Body of pancreas (tissue), 4 donors: ENCODE measurements around the gene FAM200C. TPM values are rescaled to one million over a fixed set of nuclear protein-coding genes. Genes with fewer than 3 reads are reported as not detected.
A peak's percentile ranks its signal among the peaks of the same experiment; 100 is the strongest.

ENCODE experiments used
- ATAC-seq: fragments of 150-250 bp; one replicate; pipeline ENCODE4 v1.9.1; 2016
- DNase-seq, 4 donors: peaks; one replicate each; pipeline ENCODE4 v3.0.0-alpha.2; 2019
- H3K27ac ChIP-seq, 4 donors: fragments of 200-600 bp; sonication (generic); 1 replicate in 3 of 4; 2 replicates in 1 of 4; pipeline versions ENCODE4 v1.5.1 to v1.6.1; 2016 to 2019; ENCODE audit warnings: mild to moderate bottlenecking in 1 of 4, mixed read lengths in 1 of 4, moderate library complexity in 1 of 4
- H3K27me3 ChIP-seq, 2 donors: fragments of 200-600 bp; sonication (generic); one replicate each; pipeline ENCODE4 v1.6.0; 2016; ENCODE audit warnings: mild to moderate bottlenecking in 1 of 2
- H3K36me3 ChIP-seq, 2 donors: fragments of 200-600 bp; sonication (generic); replicated peaks in 1 of 2; 2 replicates each; pipeline ENCODE4 v1.5.1; 2016; ENCODE audit warnings: low read depth in 2 of 2; ENCODE audit not compliant: insufficient read depth in 1 of 2
- H3K4me1 ChIP-seq: fragments of 200-600 bp; sonication (generic); one replicate; pipeline ENCODE4 v1.6.0; 2016
- H3K4me3 ChIP-seq, 2 donors: fragments of 200-600 bp; sonication (generic); 1 replicate in 1 of 2; 2 replicates in 1 of 2; pipeline ENCODE4 v1.5.1; 2016 to 2019
- H3K9me3 ChIP-seq, 3 donors: fragments of 200-600 bp; sonication (generic); 1 replicate in 2 of 3; 2 replicates in 1 of 3; pipeline ENCODE4 v1.5.1; 2016
- CTCF ChIP-seq, 7 experiments: fragments of 450-650 bp in 4 of 7; fragments of 200-600 bp in 3 of 7; sonication (generic) in 3 of 7; IDR thresholded peaks; one replicate each; pipeline ENCODE4 v1.5.1; 2016 to 2019; ENCODE audit warnings: antibody characterized with exemption in 7 of 7
- POLR2A ChIP-seq, 3 donors: fragments of 450-650 bp; IDR thresholded peaks; one replicate each; pipeline ENCODE4 v1.6.1; 2016; ENCODE audit warnings: antibody characterized with exemption in 3 of 3, mild to moderate bottlenecking in 2 of 3
- WGBS, 2 donors: methylation state at CpG; one replicate each; pipeline ENCODE4 v1.1.5; 2017; 5-methylcytosine and 5-hydroxymethylcytosine counted together
- intact Hi-C: fragments of 100-400 bp; cut with DNase I; formaldehyde crosslinking; loops from one replicate; pipeline ENCODE4 v1.15.1; 2023
- total RNA-seq, 2 donors: library from RNA; depleted of rRNA; stranded (reverse); fragments of >200 nt; gene quantifications; one replicate each; pipeline ENCODE4 v1.1.0, GENCODE V29; 2016

The FAM200C gene
- 1 to 10 TPM; 4.6 to 6.0 TPM for total RNA-seq

DNA sequence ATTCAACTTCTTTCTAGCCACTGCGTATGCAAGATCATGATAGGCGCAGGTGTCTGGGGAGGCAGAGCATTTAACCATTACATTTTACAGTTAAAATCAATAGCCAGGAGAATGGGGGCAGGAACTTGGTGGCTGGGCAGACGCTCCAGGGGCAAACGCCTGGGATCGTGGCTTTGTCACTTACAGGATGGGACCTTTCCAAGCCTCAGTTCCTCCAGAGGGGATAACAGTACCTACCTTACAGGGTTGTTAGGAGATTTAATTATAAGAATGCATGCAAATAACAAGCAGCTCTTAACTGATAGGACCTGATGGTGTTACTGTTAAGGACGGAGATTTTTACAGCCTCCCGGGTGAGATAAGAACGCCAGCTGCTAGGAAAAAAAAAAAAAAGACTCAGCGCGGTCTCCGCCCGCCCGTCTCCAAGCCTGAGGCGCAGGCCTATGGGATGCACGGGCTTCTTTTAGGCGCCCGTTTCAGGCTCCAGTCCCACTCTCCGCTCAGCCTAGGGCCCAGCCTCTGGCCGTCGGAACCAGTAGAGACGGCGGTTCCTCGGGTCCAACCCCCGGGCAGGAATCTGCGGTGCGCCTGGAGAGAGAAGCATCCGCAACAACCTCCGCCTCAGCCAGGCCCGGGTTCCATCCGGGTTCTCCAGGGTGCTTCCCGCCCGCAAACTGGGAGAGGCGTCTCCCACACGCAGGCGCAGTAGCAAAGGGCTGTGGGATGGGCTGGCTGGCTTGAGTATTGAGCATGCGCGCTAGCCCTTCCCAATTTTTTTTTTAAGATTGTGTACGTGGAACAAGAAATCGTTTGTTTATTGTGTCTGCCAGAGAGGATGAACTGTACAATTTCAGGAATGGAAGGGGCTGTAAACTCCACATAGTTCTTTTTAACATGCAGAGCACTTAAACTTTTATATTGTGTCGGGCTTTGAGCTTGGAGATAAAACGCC lies at the start of gene FAM200C:
FAM200C (minus strand) TSS at position 653 of the 952 bp plus-strand sequence. CDS start 4,564 bp downstream, outside the sequence.
- WGBS, 2 donors, result 1% methylated on average over 35 to 41 of the region's 41 CpGs
- intact Hi-C loops, result no loop called here
- Histone ChIP-seq H3K4me3 (peak within 1 kb of the TSS; percentile 35 to 73), H3K27me3 (no peaks in the 10 kb centered on the region), H3K27ac (peak within 1 kb of the TSS; percentile 71 to 94 (median 84)), H3K36me3 (peaks cover 10 to 25% of the 10 kb centered on the region in 2 donors), H3K4me1 (peaks cover 33% of the 10 kb centered on the region), H3K9me3 (no peaks in the 10 kb centered on the region)
- DNase-seq (peak; percentile 89 to 94 (median 91)), ATAC-seq (peak; percentile 100)
- TF ChIP-seq POLR2A (IDR thresholded peaks at IDR 0.05) (peak; percentile 71 to 96 (median 94)), CTCF (IDR thresholded peaks at IDR 0.05) (no peak)

- intact Hi-C loops, result no loop called here
- H3K27ac ChIP-seq, result no peak overlapping the region
These were observed 49.6 kb upstream of the FAM200C start for GRCh38 chr5:160449458-160449857.

GRCh38 chr5:160448886-160449285 lies 49.0 kb upstream of the FAM200C start:
- no peak for ATAC-seq
- DNase-seq, result no peak
- Histone ChIP-seq H3K4me3 (no peak overlapping the region), H3K9me3 (no peaks in the 10 kb centered on the region), H3K4me1 (no peaks in the 10 kb centered on the region), H3K36me3 (no peaks in the 10 kb centered on the region), H3K27me3 (no peaks in the 10 kb centered on the region), H3K27ac (no peak overlapping the region)
- WGBS, 2 donors, result 62 to 94% methylated on average over 1 of the region's 1 CpG
- TF ChIP-seq CTCF (IDR thresholded peaks at IDR 0.05) (no peak), POLR2A (IDR thresholded peaks at IDR 0.05) (no peak)
- intact Hi-C loops, result no loop called here

More at GRCh38 chr5:160449458-160449857, 49.6 kb upstream of the FAM200C start:
- no peaks in the 10 kb centered on the region for H3K36me3 ChIP-seq
- DNase-seq (no peak), ATAC-seq (no peak)
- no peaks in the 10 kb centered on the region for H3K4me1 ChIP-seq
- TF ChIP-seq POLR2A (IDR thresholded peaks at IDR 0.05) (no peak), CTCF (IDR thresholded peaks at IDR 0.05) (no peak)
- H3K4me3 ChIP-seq, result no peak overlapping the region
- 78% methylated on average over 3 of the region's 3 CpGs for WGBS, 2 donors
- H3K27me3 ChIP-seq, result no peaks in the 10 kb centered on the region
- H3K9me3 ChIP-seq, result no peaks in the 10 kb centered on the region

DNA sequence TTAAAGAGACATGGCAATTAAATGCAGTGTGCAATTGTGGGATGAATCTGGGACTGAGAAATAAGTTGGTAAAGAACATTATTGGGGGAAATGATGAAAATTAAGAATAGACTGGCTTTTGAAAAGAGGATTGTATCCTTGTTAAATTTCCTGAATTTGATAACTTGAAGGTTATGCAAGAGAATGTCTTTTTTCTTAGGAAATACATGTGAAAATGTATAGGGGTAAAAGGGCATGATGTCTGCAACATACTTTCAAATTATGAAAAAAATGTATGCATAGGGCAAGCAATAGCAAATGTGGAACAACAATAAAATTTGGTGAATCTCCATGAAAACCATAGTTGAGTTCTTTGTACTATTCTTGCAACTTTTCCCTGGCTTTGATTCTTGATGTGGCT lies 45.9 kb upstream of the FAM200C start:
- no peaks in the 10 kb centered on the region for H3K27me3 ChIP-seq
- H3K4me3 ChIP-seq, result no peak overlapping the region
- no peaks in the 10 kb centered on the region for H3K36me3 ChIP-seq
- no peaks in the 10 kb centered on the region for H3K9me3 ChIP-seq
- DNase-seq, result no peak
- no peaks in the 10 kb centered on the region for H3K4me1 ChIP-seq
- no peak overlapping the region for H3K27ac ChIP-seq
- intact Hi-C loops, result no loop called here
- ATAC-seq, result no peak
- TF ChIP-seq POLR2A (IDR thresholded peaks at IDR 0.05) (no peak), CTCF (IDR thresholded peaks at IDR 0.05) (no peak)
